ENCODE results near the gene SERINC3. TPM values are rescaled to one million over a fixed set of nuclear protein-coding genes. Genes with fewer than 3 reads are reported as not detected.

The SERINC3 gene
- total and polyA plus RNA-seq, 2 experiments from 2014 or later = 18.1 to 33.0 TPM

DNA sequence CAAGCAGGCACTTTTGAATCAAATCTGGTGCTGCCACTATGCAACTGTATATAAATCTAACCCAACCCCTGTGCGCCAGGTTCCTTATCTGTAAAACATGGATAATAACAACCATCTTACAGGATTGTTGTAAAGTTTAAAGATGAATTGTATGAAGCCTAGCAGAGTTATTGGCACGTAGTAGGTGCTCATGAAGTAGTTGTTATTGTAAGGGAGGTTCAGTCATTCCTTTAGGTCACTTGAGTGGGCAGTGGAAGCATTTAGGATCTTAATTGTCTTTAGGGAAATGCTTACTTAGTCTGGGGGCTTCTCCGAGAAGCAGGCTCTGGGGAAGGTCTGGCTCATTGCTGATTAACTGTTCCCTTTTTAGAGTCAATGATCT, 30.7 kb upstream of the SERINC3 start:
- Histone ChIP-seq H3K4me2 (no peak overlapping the region), H3K36me3 (ENCODE audit: insufficient read depth) (no peaks in the 10 kb centered on the region), H3K9me2 (ENCODE audit: insufficient read depth) (no peaks in the 10 kb centered on the region), H4K20me1 (replicated peaks; ENCODE audit: insufficient read depth) (no peaks in the 10 kb centered on the region; the same call in none of the 2 replicates), H3K27me3 (ENCODE audit: insufficient read depth) (no peaks in the 10 kb centered on the region), H3K4me3 (no peak overlapping the region), H3K27ac (ENCODE audit: low read depth) (no peak overlapping the region), H3F3A (replicated peaks; ENCODE audit: low read depth) (no peaks in the 10 kb centered on the region), H3K79me2 (replicated peaks; ENCODE audit: insufficient read depth) (peaks cover 4% of the 10 kb centered on the region; the same call in 1 of the 2 replicates), H2AFZ (no peak overlapping the region), H3K4me1 (ENCODE audit: insufficient read depth) (no peaks in the 10 kb centered on the region)
- no peaks in the 10 kb centered on the region for H3K36me3 Mint-ChIP-seq (ENCODE audit: low read depth)
- H3K27me3 Mint-ChIP-seq (ENCODE audit: insufficient read depth, low read depth, poor library complexity) = peaks cover 2% of the 10 kb centered on the region
- DNase-seq (ENCODE audit: low spot score) (no peak), ATAC-seq (no peak)
- no peak for TF ChIP-seq ZNF331 (CRISPR knock-in tag; IDR thresholded peaks at IDR 0.05; ENCODE audit: low read depth)
- TF ChIP-seq, protein P1, sequence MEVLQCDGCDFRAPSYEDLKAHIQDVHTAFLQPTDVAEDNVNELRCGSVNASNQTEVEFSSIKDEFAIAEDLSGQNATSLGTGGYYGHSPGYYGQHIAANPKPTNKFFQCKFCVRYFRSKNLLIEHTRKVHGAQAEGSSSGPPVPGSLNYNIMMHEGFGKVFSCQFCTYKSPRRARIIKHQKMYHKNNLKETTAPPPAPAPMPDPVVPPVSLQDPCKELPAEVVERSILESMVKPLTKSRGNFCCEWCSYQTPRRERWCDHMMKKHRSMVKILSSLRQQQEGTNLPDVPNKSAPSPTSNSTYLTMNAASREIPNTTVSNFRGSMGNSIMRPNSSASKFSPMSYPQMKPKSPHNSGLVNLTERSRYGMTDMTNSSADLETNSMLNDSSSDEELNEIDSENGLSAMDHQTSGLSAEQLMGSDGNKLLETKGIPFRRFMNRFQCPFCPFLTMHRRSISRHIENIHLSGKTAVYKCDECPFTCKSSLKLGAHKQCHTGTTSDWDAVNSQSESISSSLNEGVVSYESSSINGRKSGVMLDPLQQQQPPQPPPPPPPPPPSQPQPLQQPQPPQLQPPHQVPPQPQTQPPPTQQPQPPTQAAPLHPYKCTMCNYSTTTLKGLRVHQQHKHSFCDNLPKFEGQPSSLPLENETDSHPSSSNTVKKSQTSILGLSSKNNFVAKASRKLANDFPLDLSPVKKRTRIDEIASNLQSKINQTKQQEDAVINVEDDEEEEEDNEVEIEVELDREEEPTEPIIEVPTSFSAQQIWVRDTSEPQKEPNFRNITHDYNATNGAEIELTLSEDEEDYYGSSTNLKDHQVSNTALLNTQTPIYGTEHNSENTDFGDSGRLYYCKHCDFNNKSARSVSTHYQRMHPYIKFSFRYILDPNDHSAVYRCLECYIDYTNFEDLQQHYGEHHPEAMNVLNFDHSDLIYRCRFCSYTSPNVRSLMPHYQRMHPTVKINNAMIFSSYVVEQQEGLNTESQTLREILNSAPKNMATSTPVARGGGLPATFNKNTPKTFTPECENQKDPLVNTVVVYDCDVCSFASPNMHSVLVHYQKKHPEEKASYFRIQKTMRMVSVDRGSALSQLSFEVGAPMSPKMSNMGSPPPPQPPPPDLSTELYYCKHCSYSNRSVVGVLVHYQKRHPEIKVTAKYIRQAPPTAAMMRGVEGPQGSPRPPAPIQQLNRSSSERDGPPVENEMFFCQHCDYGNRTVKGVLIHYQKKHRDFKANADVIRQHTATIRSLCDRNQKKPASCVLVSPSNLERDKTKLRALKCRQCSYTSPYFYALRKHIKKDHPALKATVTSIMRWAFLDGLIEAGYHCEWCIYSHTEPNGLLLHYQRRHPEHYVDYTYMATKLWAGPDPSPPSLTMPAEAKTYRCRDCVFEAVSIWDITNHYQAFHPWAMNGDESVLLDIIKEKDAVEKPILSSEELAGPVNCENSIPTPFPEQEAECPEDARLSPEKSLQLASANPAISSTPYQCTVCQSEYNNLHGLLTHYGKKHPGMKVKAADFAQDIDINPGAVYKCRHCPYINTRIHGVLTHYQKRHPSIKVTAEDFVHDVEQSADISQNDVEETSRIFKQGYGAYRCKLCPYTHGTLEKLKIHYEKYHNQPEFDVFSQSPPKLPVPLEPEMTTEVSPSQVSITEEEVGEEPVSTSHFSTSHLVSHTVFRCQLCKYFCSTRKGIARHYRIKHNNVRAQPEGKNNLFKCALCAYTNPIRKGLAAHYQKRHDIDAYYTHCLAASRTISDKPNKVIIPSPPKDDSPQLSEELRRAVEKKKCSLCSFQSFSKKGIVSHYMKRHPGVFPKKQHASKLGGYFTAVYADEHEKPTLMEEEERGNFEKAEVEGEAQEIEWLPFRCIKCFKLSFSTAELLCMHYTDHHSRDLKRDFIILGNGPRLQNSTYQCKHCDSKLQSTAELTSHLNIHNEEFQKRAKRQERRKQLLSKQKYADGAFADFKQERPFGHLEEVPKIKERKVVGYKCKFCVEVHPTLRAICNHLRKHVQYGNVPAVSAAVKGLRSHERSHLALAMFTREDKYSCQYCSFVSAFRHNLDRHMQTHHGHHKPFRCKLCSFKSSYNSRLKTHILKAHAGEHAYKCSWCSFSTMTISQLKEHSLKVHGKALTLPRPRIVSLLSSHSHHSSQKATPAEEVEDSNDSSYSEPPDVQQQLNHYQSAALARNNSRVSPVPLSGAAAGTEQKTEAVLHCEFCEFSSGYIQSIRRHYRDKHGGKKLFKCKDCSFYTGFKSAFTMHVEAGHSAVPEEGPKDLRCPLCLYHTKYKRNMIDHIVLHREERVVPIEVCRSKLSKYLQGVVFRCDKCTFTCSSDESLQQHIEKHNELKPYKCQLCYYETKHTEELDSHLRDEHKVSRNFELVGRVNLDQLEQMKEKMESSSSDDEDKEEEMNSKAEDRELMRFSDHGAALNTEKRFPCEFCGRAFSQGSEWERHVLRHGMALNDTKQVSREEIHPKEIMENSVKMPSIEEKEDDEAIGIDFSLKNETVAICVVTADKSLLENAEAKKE (CRISPR knock-in tag; IDR thresholded peaks at IDR 0.05) = no peak
- TF ChIP-seq JUNB (IDR thresholded peaks at IDR 0.05; ENCODE audit: unreplicated experiment) = no peak
- no peak for TF ChIP-seq NANOG (IDR thresholded peaks at IDR 0.05; ENCODE audit: borderline replicate concordance)
- no peak for TF ChIP-seq STAT1 (IDR thresholded peaks at IDR 0.05; ENCODE audit: unreplicated experiment)
- TF ChIP-seq ZNF114 (CRISPR knock-in tag; IDR thresholded peaks at IDR 0.05) = no peak
- no peak for TF ChIP-seq CREB1 (CRISPR knock-in tag; IDR thresholded peaks at IDR 0.05; ENCODE audit: low read depth)
- TF ChIP-seq POLR2AphosphoS5 (IDR thresholded peaks at IDR 0.05; ENCODE audit: low read depth) = no peak
- TF ChIP-seq, protein P2, sequence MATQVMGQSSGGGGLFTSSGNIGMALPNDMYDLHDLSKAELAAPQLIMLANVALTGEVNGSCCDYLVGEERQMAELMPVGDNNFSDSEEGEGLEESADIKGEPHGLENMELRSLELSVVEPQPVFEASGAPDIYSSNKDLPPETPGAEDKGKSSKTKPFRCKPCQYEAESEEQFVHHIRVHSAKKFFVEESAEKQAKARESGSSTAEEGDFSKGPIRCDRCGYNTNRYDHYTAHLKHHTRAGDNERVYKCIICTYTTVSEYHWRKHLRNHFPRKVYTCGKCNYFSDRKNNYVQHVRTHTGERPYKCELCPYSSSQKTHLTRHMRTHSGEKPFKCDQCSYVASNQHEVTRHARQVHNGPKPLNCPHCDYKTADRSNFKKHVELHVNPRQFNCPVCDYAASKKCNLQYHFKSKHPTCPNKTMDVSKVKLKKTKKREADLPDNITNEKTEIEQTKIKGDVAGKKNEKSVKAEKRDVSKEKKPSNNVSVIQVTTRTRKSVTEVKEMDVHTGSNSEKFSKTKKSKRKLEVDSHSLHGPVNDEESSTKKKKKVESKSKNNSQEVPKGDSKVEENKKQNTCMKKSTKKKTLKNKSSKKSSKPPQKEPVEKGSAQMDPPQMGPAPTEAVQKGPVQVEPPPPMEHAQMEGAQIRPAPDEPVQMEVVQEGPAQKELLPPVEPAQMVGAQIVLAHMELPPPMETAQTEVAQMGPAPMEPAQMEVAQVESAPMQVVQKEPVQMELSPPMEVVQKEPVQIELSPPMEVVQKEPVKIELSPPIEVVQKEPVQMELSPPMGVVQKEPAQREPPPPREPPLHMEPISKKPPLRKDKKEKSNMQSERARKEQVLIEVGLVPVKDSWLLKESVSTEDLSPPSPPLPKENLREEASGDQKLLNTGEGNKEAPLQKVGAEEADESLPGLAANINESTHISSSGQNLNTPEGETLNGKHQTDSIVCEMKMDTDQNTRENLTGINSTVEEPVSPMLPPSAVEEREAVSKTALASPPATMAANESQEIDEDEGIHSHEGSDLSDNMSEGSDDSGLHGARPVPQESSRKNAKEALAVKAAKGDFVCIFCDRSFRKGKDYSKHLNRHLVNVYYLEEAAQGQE (IDR thresholded peaks at IDR 0.05; ENCODE audit: unreplicated experiment) = no peak
- TF ChIP-seq, protein P3, sequence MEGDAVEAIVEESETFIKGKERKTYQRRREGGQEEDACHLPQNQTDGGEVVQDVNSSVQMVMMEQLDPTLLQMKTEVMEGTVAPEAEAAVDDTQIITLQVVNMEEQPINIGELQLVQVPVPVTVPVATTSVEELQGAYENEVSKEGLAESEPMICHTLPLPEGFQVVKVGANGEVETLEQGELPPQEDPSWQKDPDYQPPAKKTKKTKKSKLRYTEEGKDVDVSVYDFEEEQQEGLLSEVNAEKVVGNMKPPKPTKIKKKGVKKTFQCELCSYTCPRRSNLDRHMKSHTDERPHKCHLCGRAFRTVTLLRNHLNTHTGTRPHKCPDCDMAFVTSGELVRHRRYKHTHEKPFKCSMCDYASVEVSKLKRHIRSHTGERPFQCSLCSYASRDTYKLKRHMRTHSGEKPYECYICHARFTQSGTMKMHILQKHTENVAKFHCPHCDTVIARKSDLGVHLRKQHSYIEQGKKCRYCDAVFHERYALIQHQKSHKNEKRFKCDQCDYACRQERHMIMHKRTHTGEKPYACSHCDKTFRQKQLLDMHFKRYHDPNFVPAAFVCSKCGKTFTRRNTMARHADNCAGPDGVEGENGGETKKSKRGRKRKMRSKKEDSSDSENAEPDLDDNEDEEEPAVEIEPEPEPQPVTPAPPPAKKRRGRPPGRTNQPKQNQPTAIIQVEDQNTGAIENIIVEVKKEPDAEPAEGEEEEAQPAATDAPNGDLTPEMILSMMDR (conservative IDR thresholded peaks at IDR 0.05; ENCODE audit: low read depth in 2 of 2) = no peak
- no peak for TF ChIP-seq EZH2 (IDR thresholded peaks at IDR 0.05; ENCODE audit: low read depth, unreplicated experiment)
- TF ChIP-seq, protein P4, sequence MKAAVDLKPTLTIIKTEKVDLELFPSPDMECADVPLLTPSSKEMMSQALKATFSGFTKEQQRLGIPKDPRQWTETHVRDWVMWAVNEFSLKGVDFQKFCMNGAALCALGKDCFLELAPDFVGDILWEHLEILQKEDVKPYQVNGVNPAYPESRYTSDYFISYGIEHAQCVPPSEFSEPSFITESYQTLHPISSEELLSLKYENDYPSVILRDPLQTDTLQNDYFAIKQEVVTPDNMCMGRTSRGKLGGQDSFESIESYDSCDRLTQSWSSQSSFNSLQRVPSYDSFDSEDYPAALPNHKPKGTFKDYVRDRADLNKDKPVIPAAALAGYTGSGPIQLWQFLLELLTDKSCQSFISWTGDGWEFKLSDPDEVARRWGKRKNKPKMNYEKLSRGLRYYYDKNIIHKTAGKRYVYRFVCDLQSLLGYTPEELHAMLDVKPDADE (IDR thresholded peaks at IDR 0.05) = no peak
- TF ChIP-seq EZH2phosphoT487 (IDR thresholded peaks at IDR 0.05; ENCODE audit: unreplicated experiment) = no peak
- H3K4me3 Mint-ChIP-seq = no peak overlapping the region
- peaks cover 2% of the 10 kb centered on the region; the same call in 1 of the 3 replicates for H3K4me1 Mint-ChIP-seq
- H3K9me3 Mint-ChIP-seq = no peaks in the 10 kb centered on the region
- H3K27ac Mint-ChIP-seq = no peak overlapping the region

Measured in GM23338 (cell line).